ENCODE results near the gene IGSF21. TPM values are rescaled to one million over a fixed set of nuclear protein-coding genes. Genes with fewer than 3 reads are reported as not detected.

The IGSF21 gene
- total and polyA plus RNA-seq, 2 of the 4 experiments (the other 2 are of a cell fraction), result not detected

DNA sequence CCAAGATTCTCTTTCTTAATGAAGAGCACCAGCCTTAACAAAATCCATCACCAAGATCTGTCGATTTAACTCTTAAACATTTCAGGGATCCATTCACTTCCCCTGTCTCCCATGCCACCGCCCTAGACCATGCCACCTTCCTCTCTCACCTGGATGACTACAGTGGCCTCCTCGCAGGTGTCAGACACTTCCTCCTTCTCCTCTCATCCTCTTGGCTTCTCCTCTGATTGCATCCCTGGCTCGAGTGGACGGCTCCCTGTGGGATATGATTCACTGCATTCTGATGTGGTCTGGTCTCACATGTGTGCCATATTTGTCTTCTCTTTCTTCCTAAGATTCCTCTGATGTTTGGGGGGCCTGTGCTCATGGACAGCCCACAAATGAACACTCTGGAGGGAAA, 306.7 kb downstream of the IGSF21 start:
- no peak for ATAC-seq (ENCODE audit: low read depth)
- CTCF ChIA-PET, result no interaction called here

More for the DNA sequence above, 306.7 kb downstream of the IGSF21 start:
- Histone ChIP-seq H4K5ac (ENCODE audit: low read depth, low read length) (no peak overlapping the region), H2AFZ (replicated peaks; ENCODE audit: low read length, poor library complexity) (no peak overlapping the region), H2AK9ac (replicated peaks; ENCODE audit: low read depth, low read length, poor library complexity) (no peak overlapping the region), H3K9ac (ENCODE audit: low read depth, low read length) (no peak overlapping the region), H2AK5ac (ENCODE audit: low read depth, low read length) (no peak overlapping the region), H2BK120ac (ENCODE audit: low read depth, low read length) (no peak overlapping the region), H3K27me3 (ENCODE audit: control insufficient read depth, insufficient read depth, low read length) (no peaks in the 10 kb centered on the region), H3K4me3 (ENCODE audit: insufficient read depth, low read depth, low read length) (no peak overlapping the region), H2BK20ac (ENCODE audit: low read depth, low read length) (no peak overlapping the region), H4K20me1 (ENCODE audit: insufficient read depth, low read length) (no peaks in the 10 kb centered on the region), H3K9me1 (ENCODE audit: insufficient read depth, low read length) (no peaks in the 10 kb centered on the region), H3K36me3 (ENCODE audit: control insufficient read depth, insufficient read depth, low read length) (no peaks in the 10 kb centered on the region), H3K79me1 (ENCODE audit: low read depth in 1 of 2, low read length in 2 of 2) (no peaks in the 10 kb centered on the region), H3K23ac (ENCODE audit: low read depth, low read length) (no peak overlapping the region), H3K14ac (replicated peaks; ENCODE audit: low read depth, low read length) (no peak overlapping the region), H3K18ac (ENCODE audit: low read depth, low read length) (no peak overlapping the region), H3K4me1 (ENCODE audit: control insufficient read depth, insufficient read depth, low read length) (no peaks in the 10 kb centered on the region), H3K27ac (ENCODE audit: insufficient read depth, low read length) (no peak overlapping the region), H4K91ac (ENCODE audit: insufficient read depth, low read depth, low read length) (no peak overlapping the region), H3K4me2 (ENCODE audit: low read depth, low read length) (no peak overlapping the region), H3K9me3 (ENCODE audit: control insufficient read depth, insufficient read depth, low read length) (peaks cover 37% of the 10 kb centered on the region), H2BK15ac (ENCODE audit: low read depth, low read length) (no peak overlapping the region), H2BK5ac (ENCODE audit: low read depth, low read length, poor library complexity, severe bottlenecking) (no peak overlapping the region), H3K4ac (ENCODE audit: low read depth, low read length) (no peak overlapping the region), H3K56ac (ENCODE audit: extremely low read depth, insufficient read depth, low read length) (no peak overlapping the region), H4K8ac (ENCODE audit: low read depth in 2 of 2, low read length in 2 of 2) (no peak overlapping the region)
- dilution Hi-C loops (cut with HindIII; ENCODE audit: low sequenced_read_pairs, unreplicated experiment), result no loop called here
- intact Hi-C loops (cut with micrococcal nuclease), result no loop called here
- TF ChIP-seq, protein P1, sequence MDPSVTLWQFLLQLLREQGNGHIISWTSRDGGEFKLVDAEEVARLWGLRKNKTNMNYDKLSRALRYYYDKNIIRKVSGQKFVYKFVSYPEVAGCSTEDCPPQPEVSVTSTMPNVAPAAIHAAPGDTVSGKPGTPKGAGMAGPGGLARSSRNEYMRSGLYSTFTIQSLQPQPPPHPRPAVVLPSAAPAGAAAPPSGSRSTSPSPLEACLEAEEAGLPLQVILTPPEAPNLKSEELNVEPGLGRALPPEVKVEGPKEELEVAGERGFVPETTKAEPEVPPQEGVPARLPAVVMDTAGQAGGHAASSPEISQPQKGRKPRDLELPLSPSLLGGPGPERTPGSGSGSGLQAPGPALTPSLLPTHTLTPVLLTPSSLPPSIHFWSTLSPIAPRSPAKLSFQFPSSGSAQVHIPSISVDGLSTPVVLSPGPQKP (IDR thresholded peaks at IDR 0.05; ENCODE audit: borderline replicate concordance, low read depth, low read length), result no peak
- TF ChIP-seq RFX5 (IDR thresholded peaks at IDR 0.05; ENCODE audit: low read depth, low read length) (no peak), MAFK (IDR thresholded peaks at IDR 0.05; ENCODE audit: low read depth, low read length) (no peak), SMC3 (IDR thresholded peaks at IDR 0.05; ENCODE audit: low read depth, low read length) (no peak), MAZ (IDR thresholded peaks at IDR 0.05; ENCODE audit: borderline replicate concordance, low read depth, low read length) (no peak), CEBPB (IDR thresholded peaks at IDR 0.05; ENCODE audit: low read depth, low read length) (no peak), NFE2L2 (IDR thresholded peaks at IDR 0.05; ENCODE audit: low read depth, low read length) (no peak), FOS (IDR thresholded peaks at IDR 0.05; ENCODE audit: low read depth, low read length) (no peak), CHD1 (IDR thresholded peaks at IDR 0.05; ENCODE audit: low read depth, low read length) (no peak), RCOR1 (IDR thresholded peaks at IDR 0.05; ENCODE audit: insufficient replicate concordance, low read length) (no peak), BHLHE40 (IDR thresholded peaks at IDR 0.05; ENCODE audit: low read depth, low read length) (no peak), MXI1 (IDR thresholded peaks at IDR 0.05; ENCODE audit: borderline replicate concordance, low read depth, low read length) (no peak), POLR2A (IDR thresholded peaks at IDR 0.05; ENCODE audit: low read depth, low read length) (no peak)
- TF ChIP-seq, protein P2, sequence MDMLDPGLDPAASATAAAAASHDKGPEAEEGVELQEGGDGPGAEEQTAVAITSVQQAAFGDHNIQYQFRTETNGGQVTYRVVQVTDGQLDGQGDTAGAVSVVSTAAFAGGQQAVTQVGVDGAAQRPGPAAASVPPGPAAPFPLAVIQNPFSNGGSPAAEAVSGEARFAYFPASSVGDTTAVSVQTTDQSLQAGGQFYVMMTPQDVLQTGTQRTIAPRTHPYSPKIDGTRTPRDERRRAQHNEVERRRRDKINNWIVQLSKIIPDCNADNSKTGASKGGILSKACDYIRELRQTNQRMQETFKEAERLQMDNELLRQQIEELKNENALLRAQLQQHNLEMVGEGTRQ (IDR thresholded peaks at IDR 0.05; ENCODE audit: low read depth, low read length), result no peak
- TF ChIP-seq, protein P3, sequence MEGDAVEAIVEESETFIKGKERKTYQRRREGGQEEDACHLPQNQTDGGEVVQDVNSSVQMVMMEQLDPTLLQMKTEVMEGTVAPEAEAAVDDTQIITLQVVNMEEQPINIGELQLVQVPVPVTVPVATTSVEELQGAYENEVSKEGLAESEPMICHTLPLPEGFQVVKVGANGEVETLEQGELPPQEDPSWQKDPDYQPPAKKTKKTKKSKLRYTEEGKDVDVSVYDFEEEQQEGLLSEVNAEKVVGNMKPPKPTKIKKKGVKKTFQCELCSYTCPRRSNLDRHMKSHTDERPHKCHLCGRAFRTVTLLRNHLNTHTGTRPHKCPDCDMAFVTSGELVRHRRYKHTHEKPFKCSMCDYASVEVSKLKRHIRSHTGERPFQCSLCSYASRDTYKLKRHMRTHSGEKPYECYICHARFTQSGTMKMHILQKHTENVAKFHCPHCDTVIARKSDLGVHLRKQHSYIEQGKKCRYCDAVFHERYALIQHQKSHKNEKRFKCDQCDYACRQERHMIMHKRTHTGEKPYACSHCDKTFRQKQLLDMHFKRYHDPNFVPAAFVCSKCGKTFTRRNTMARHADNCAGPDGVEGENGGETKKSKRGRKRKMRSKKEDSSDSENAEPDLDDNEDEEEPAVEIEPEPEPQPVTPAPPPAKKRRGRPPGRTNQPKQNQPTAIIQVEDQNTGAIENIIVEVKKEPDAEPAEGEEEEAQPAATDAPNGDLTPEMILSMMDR (conservative IDR thresholded peaks at IDR 0.05; ENCODE audit: low read depth, low read length), result no peak
- no TSS peak for BruUV-seq (replicated peaks)
- POLR2A ChIA-PET (ENCODE audit: unreplicated experiment), result no interaction called here
- no CpG with 5 or more reads among the region's 5 CpGs for WGBS, 2 experiments (ENCODE audit: extremely low coverage in 2 of 2, insufficient read length in 1 of 2)
- no peak for DNase-seq
- in situ Hi-C loops (cut with MboI; ENCODE audit: low sequenced_read_pairs), result no loop called here

Measured in IMR-90 (cell line).